Erythroblast (primary cell): ENCODE results near the gene MINDY4.

Experiments
- DNase-seq, 2 experiments: peaks; one replicate each; lab custom pipeline; 2025; lab: John Stamatoyannopoulos, UW
- GATA1 ChIP-seq: IDR thresholded peaks from 2 replicates; pipeline ENCODE4 v1.6.1; 2011; ENCODE audit warnings: low read depth, mild to moderate bottlenecking, control low read depth, low read length, moderate library complexity
- POLR2A ChIP-seq: IDR thresholded peaks from 2 replicates; pipeline ENCODE4 v1.6.1; 2011; ENCODE audit warnings: mild to moderate bottlenecking, low read length

Gene MINDY4

DNA sequence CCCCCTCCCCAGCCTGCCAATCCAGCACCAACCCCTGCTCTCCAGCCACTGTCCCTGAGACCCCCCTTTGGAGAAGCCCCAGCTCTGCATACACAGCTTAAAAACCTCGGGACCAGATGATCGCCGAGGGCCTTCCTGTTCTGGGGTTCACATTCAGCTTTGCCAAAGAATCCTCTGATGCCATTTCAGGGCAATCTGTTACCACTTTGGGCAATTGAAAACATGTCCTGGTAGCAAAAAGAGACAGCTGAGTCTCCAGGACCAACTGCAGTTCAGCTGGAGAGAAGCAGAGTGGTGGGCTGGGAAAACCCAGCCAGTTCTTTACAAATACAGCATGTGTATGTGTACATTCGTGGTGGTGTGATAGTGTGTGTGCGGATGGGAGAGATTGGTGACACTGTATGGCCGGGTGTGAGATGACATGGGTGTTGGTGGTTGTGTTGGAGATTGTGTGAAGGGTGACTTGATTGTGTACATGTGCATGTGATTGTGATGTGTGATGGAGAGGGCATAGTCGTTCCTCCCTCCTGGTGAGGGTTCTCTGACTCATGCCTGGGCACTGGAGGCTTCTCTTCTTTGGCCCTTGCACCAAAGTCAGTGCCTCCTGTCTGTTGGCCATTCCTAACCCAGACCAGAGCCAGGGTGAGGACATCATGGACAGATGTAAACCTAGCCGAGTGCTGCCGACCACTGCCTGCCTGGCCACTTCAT is 91.9 kb downstream of the MINDY4 start:
- TF ChIP-seq GATA1 (no peak), POLR2A (no peak)
- no peak for DNase-seq

DNA sequence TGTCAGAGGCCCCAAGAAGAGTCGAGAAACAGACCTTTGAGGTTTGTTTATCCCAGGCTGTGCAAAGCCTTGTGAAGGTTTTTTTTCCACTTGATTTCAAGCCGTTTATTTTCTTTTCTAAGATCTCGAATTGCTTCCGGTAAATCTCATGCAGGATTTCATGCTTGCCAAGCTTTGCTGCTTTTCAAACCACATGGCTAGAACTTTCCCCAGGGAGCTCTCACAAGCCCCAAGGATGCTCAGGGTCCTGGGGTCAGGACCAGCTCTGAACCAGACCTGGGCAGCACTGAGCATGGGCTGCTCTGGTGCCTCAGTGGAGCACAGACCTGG is 92.5 kb downstream of the MINDY4 start:
- DNase-seq: no peak
- TF ChIP-seq GATA1 (no peak), POLR2A (no peak)

DNA sequence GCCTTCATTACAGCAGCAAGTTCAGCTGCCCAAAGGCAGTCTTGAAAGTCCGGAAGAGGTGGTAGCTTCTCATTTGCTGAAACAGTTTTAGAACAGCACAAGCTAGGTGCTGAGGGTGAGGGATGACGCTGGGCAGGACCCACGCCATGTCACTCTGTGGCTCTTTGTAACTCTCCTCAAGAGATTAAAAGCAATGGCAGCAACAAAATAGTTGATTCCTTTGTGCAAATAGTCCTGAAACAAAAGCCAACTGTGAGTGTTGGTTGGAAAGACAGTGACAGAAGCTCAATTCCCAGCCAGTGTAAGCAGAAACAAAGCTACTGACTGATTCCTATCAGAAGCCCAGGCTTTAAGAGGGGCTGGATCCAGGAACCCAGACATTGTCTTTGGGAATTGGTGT is 92.9 kb downstream of the MINDY4 start:
- no peak for TF ChIP-seq GATA1
- TF ChIP-seq POLR2A: no peak
- DNase-seq: no peak

DNA sequence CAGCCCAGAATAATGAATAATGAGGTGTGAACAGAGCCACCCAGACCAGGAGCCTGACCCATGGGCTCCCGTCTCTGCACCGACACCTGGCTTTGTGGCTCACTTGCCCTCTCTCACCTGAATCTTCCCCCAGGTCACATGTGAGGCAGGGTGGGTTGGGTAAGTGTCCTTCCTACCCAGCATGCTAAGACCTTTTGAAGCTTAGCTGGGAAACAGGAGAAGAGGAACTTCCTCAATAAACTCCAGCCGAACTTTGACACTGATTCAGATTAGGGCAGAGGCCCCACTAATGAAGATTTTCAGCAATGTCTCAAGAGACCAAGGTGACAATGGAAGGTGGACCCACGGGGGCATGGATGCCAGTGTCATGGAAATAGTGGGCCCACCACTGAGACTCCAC is 93.9 kb downstream of the MINDY4 start:
- no peak for DNase-seq
- no peak for TF ChIP-seq GATA1

DNA sequence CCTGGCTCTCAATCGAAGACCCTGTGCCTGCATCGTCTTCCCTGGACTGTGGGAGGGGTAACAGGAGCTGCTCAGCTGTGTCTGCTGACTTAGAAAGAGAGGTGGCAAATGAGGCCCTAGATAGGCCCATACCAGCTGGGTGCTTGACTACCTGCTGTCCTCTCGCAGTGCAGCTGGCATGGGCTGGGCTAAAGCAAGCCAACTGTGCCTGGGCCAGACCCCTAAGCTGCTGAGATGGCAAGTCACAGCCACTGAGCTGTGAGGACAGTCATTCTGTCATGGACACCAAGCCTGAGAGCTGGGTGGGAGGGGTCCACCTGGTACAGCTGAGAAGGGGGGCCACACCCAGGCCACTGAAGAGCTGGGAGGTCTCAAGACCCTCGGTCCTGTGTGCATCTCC is 94.6 kb downstream of the MINDY4 start:
- DNase-seq: no peak
- no peak for TF ChIP-seq POLR2A
- no peak for TF ChIP-seq GATA1

DNA sequence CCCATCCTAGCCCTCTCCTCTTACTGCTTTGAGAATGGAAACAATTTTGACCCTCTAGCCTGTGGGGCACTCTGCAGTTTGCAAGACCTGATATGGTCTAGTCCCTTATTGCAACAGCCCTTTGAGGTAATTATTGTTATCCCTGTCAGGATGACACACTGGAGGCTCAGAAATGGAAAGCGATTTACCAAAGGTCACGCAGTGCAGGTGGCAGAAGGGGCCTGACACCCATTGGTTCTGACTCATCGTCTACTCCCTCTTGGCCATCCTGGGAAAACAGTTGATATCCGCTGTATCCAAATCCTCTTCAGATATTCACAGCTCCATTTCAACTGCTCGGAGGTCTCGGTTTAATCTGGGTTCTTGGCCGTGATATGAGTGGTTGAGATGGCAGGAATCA is 95.7 kb downstream of the MINDY4 start:
- DNase-seq: no peak
- no peak for TF ChIP-seq GATA1
- no peak for TF ChIP-seq POLR2A

DNA sequence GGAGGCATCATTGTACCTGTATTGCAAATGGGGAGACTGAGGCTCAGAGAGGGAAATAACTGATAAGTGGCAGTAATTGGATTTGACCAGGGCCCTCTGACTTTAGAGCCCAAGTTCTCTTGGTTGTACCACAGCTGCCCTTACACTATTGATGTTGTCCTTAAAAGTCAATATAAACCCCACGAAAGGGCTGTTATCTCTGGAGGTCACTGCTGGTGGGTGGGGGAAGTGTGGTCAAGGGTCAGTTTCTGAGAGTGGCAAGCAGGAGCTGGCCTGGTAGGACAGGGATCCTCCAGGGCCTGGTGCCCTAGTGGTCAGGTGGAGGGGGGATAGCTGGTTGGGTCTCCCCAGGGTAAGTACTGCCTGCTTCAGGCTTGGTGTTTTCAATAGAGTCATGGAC is 96.3 kb downstream of the MINDY4 start:
- DNase-seq: no peak
- no peak for TF ChIP-seq GATA1
- no peak for TF ChIP-seq POLR2A

DNA sequence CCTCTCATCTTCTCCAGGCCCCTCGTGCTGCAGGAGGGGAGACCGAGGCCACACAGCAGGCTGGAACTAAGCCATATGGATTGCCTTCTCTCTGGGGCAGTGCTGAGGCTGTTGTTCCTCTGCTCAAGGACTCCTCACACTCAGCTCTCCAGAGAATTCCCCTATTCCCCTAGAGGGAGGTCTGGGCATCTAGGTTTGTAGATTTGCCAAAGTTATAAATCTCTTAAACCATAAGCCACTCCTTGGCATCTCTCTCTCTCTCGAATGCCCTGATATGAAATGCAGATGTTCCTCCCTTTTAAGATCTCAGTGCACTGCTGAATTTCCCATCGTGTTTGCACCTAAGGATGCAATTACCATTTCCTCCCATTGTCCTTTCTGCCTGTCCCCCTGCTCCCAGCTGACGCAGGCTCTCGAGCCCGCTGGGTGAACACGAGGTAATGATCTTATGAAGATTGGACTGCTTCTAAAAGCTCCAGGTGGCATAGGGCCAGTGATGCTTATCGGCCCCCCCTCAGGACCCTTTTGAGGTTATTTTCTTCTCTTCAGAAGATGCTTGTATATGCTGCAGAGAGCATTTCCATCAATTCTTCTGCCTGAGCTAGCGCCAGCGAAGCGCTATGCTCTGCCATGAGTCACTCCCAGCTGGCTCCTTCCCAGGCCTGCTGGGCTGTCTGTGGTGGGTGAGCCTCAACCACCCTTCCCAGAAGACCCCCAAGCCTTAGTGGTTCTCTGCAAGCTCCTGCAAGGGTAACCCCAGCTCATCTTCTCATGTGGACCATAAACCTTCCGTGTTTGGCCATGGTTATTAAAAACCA is 98.8 kb downstream of the MINDY4 start:
- TF ChIP-seq GATA1 (no peak), POLR2A (no peak)

DNA sequence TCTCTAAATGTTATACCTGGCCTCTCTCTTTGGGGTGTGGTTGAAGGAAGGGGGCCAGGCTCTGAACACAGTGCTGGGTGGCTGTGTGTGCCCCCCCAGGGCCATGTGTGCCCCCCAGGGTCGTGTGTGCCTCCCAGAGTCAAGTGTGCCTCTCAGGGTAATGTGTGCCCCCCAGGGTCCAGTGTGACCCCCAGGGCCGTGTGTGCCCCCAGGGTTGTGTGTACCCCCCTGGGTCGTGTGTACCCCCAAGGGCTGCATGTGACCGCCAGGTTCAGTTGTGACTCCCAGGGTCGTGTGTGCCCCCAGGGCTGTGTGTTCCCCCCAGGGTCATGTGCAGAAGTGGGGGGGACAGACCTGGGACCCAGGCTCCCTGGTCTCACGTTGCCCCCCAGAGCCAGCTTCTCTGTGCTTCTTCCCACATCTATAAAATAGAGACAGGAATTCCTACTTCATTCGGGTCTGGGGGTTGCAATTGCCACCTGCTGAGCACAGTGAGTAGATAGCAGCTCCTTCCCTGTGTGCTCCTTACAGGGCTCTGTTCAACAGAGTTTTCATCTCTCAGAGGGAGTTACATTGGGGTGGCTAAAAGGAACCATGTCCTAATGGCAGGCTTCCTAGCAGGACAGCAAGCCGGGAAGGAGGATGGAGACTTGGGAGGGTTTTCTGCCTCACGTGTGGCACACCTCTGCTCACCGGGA is 99.8 kb downstream of the MINDY4 start:
- no peak for DNase-seq
- TF ChIP-seq GATA1: no peak
- no peak for TF ChIP-seq POLR2A

More for the DNA sequence above, 98.8 kb downstream of the MINDY4 start:
- no peak for DNase-seq

DNA sequence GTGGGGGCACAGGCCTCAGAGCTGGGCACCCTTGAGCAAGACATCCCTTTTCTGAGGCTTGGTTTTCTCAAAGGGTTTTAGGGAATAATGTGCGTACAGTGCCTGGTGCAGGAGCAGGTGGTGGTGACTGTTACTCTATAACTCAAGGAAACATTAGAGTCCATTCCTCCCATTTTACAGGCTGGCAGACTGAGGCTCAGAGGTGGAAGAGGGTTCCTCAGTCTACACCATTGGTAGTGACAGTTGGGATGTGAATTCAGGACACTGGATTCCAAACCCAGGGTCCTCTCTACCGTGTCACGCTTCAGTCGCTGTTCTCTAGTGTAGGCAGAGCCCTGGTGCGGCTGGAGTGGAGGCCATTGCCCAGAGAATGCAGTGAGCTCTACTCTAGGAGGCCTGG is 100.4 kb downstream of the MINDY4 start:
- no peak for DNase-seq
- TF ChIP-seq POLR2A: no peak
- TF ChIP-seq GATA1: no peak

DNA sequence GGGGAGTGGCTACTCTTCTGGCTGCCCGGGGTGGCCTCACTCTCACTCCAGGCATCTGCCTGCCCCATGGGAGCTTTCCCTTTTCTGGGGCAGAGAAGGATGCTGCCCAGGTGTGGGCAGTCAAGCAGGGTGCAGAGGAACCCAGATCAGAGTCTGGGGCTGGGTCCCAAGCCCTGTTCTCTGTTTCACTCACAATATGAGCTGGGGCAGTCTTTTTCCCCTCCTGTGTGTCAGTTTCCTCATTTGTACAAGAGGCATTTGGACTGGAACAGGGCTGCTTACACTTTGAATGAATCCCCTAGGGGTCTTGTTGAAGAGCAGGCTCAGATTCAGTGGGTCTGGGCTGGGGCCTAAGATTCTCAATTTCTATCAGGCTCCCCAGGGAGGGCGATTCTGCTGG is 102.0 kb downstream of the MINDY4 start:
- TF ChIP-seq POLR2A (no peak), GATA1 (no peak)
- no peak for DNase-seq

DNA sequence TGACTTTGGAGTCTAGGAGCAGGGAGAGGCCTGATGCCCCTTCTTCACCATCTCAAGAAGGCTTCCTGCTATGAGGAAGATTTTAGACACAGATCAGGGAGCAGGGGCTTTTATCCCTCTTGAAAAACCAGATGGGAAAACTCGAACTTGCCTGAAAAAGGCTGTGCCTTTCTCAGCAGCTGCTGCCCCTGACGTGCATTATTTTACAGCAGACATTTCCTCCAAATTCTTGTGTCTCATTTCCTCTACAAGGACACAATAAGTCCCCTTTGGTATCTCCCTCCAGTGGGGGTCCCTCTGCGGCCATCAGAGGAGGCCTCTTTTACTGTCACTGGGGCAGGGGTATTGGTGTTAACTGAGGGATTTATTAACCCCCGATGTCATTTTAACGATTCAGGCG is 102.4 kb downstream of the MINDY4 start:
- no peak for TF ChIP-seq POLR2A
- no peak for TF ChIP-seq GATA1

DNA sequence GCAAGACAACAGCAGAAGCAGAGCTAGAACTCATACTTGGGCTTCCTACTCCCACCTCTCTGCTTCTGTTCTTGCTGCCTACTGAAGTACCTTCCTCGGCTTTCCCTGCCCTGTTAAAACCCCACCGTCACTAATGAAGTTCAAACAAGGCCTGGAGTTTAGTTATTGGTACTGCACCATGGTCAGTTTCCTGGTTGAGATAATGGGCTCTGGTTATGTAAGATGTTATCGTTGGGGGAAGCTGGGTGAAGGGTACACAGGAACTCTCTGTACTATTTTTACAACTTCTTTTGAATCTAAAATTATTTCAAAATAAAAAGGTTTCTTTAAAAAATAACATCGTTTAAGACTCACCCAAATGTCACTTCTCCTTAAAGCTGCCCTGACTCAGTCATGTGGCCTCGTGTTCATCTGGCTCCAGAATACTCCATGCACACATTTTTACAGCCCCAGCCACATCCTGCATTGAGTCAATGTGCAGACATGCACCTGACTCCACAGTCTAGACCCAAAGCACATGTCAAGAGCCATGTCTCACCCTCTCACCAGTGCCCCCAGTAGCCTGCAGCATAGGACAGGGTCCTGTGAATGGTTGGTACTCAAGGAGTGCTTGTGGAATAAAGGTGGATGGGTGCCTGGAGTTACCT is 103.6 kb downstream of the MINDY4 start:
- TF ChIP-seq POLR2A (no peak), GATA1 (no peak)
- DNase-seq: no peak

More for the DNA sequence above, 102.4 kb downstream of the MINDY4 start:
- no peak for DNase-seq

DNA sequence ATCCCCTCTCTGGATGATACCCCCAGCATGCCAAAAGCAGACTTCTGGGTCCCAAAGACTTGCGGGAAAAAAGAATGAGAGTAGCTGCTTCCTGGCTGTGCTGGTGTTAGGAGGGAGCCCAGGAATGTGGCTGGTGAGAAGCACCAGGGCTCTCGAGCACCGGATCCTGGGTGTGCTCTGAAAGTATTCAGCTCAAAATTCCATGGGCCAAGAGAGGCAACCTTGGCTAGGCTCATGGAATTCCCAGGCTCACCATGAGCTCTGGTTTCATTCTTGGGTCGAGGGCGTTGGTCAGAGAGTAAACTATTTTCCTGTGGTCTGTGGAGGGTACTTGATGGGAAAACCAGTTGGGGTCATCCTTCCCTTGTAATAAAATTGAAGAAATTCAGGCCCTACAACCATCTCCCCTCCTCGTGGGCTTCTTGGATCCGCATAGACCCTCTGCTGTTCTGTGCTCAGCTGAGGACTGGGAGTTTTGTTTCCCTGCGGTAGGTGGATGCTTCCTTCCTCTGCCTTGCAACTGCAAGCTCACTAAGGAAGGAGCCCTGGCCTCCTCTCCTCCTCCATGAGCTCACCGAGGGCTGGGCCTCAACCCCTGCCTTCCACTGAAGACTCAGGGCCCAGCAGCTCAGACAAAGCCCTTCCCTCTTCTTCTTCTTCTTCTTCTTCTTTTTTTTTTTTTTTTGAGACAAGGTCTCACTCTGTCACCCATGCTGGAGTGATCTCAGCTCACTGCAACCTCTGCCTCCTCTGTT is 106.0 kb downstream of the MINDY4 start:
- DNase-seq: no peak
- no peak for TF ChIP-seq GATA1
- TF ChIP-seq POLR2A: no peak
